C4-2B (cell line): ENCODE results near the gene OXNAD1.

ENCODE experiments used
- H3K27ac ChIP-seq: fragments of 450-650 bp; 2 replicates; pipeline ENCODE4 v1.5.1; 2017
- ZFX ChIP-seq: fragments of 450-650 bp; IDR thresholded peaks from 2 replicates; pipeline ENCODE4 v1.6.1; 2017
- TF ChIP-seq, protein P1 (sequence below): fragments of 450-650 bp; conservative IDR thresholded peaks from 2 replicates; pipeline ENCODE4 v1.5.1; 2017; ENCODE audit warnings: mild to moderate bottlenecking

OXNAD1 gene

DNA sequence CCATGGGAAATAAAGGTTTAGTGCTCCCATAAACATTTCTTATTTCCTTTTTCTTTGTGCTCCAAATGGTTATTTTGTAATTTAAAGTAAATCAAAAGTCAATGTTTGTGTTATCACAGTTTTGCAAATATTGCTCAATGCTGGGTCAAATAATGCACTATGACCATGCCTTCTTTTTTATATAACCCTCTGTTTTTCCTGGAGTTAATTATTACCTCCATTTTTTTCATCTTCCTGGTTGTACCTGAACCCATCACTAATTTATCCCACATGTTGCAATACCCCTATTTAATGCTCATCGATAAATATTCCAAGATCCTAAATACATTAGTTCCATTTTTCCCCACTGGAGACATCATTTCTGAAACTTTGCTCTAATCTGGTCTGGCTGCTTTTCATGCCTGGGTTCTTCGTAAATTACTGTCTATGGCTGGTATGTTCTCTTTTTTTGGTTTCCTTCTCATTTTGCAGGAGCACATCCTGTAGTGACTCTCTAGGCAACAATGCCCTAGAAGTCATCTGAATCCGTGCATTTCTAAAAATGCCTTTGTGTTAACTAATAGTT is 66.4 kb downstream of the OXNAD1 start:
- no peak overlapping the region for H3K27ac ChIP-seq
- TF ChIP-seq, protein P1, sequence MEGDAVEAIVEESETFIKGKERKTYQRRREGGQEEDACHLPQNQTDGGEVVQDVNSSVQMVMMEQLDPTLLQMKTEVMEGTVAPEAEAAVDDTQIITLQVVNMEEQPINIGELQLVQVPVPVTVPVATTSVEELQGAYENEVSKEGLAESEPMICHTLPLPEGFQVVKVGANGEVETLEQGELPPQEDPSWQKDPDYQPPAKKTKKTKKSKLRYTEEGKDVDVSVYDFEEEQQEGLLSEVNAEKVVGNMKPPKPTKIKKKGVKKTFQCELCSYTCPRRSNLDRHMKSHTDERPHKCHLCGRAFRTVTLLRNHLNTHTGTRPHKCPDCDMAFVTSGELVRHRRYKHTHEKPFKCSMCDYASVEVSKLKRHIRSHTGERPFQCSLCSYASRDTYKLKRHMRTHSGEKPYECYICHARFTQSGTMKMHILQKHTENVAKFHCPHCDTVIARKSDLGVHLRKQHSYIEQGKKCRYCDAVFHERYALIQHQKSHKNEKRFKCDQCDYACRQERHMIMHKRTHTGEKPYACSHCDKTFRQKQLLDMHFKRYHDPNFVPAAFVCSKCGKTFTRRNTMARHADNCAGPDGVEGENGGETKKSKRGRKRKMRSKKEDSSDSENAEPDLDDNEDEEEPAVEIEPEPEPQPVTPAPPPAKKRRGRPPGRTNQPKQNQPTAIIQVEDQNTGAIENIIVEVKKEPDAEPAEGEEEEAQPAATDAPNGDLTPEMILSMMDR: no peak
- no peak for TF ChIP-seq ZFX

DNA sequence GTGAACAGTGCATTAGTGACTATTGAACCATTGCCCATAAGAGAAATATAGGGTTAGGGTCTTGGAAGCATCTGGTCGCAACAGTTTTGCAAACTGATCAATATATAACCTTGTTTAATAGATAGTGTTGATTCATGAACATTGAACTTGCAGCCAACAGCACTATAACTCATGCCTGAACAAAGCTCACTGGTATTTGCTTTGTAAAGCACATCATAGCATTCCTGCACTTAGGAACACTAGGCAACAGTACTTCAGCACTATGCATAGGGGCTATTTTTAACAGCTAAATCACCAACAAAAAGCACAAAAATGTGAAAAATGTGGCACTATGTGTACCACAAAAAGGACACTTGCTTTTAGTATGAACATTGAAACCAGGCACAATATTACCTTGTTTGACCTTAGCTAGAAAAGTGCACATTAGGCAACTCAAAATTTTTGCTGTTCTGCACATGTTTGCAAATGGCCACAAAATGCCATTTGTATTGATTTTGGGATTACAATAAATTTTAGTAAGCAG is 68.0 kb downstream of the OXNAD1 start:
- TF ChIP-seq ZFX: no peak
- TF ChIP-seq, protein P1: no peak
- H3K27ac ChIP-seq: no peak overlapping the region

DNA sequence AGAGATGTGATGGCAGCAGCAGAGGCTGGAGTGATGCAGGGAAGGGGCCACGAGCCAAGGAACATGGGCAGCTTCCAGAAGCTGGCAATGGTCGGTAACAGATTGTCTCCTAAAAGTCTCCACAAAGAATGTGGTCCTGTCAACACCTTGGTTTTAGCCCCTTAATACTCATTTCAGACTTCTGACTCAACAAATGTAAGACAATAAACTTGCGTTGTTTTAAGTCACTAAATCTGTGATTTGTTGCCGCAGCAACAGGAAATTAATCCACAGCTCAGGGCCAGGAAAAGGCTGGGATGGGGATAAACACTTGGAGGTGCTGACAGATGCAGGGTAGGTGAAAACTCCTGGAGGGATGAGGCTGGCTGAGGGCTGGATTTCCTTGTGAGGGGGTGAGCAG is 69.9 kb downstream of the OXNAD1 start:
- no peak overlapping the region for H3K27ac ChIP-seq
- TF ChIP-seq, protein P1: no peak
- TF ChIP-seq ZFX: no peak

DNA sequence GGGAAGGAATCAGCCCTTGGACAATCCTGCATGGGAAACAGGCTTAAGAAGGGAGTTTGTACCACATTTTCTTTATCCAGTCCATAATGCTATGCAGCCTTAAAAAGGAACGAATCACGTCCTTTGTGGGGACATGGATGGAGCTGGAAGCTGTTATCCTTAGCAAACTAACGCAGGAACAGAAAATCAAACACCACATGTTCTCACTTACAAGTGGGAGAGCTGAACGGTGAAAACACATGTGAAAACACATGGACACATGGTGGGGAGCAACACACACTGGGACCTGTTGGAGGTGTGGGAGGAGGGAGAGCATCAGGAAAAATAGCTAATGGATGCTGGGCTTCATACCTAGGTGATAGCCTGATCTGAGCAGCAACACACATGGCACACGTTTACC is 70.3 kb downstream of the OXNAD1 start:
- no peak overlapping the region for H3K27ac ChIP-seq

DNA sequence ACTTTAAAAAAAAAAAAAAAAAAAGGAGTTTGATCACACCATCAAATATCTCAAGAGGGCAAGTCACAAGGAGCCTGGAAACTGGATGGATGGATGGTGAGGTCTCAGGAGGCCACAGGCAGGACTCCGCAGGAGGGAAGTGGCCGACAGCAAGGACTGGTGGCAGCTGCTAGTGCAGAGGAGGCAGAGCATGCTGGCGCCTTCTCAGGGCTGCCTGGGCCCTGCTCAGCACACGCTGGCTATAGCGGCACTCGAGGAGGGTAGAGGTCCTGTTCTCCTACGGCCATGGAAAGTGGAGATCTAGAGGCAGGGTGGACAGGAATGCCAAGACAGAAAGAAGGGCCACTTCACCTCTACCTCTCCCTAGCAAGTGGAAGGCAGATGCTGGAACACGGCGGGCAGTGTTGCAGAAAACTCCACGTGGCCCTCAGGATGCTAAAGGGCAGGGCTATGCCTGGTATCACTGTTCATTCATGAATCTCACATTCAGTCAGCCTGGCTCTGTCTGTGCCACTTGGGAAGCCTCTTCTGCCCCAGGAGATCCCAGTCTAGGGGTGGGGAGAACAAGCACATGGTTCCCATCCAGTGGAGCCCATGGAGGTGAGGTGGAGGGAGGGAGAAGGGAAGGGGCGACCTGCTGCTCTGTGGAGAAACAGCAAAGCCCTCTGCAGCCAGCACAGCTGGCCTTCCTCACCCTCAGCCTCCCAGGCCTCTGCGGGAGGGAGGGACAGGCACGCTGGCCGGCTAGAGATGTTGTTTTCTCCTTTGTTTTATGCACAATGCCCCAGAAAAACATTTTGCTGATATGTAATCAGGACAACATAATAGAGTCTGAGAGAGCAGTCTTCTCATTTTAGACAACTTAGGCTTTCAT is 71.0 kb downstream of the OXNAD1 start:
- no peak overlapping the region for H3K27ac ChIP-seq
- TF ChIP-seq ZFX: no peak
- TF ChIP-seq, protein P1: no peak

More for the DNA sequence above, 70.3 kb downstream of the OXNAD1 start:
- no peak for TF ChIP-seq ZFX
- TF ChIP-seq, protein P1: no peak

DNA sequence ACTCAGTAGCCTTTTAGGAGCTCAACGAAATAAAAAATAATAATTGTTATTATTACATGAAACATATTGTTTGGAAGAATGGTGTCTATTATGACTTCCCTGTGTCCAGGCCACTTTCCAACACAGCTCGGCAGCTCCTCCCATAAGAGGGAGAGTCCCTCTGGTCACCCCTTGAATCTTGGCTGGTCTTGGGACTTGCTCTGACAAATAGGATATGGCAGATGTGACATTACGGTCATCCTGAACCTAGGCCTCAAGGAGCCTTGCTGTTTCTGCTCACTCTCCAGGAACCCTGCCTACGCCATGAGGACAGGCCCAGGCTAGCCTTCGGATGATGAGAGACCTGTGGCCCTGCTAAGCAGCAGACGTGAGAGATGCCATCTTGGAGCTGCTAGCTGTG is 71.8 kb downstream of the OXNAD1 start:
- TF ChIP-seq ZFX: no peak
- TF ChIP-seq, protein P1: no peak
- H3K27ac ChIP-seq: no peak overlapping the region
